GM12878 (cell line): Measurements from ENCODE around the gene ZNF324. TPM values are rescaled to one million over a fixed set of nuclear protein-coding genes. Genes with fewer than 3 reads are reported as not detected.
A peak's percentile ranks its signal among the peaks of the same experiment; 100 is the strongest.

ENCODE experiments used
- CBX3 ChIP-seq: fragments of 200-600 bp; sonication (generic); IDR thresholded peaks from 2 replicates; pipeline ENCODE4 v1.6.1; 2016; ENCODE audit warnings: low read depth, borderline replicate concordance
- ETV6 ChIP-seq, 2 experiments: fragments of 450-650 bp in 1 of 2; IDR thresholded peaks in 1 of 2; conservative IDR thresholded peaks in 1 of 2; 2 replicates each; pipeline ENCODE4 v1.6.1; 2014; ENCODE audit warnings: antibody characterized with exemption in 1 of 2, borderline replicate concordance in 1 of 2, low read depth in 1 of 2, mild to moderate bottlenecking in 1 of 2, moderate library complexity in 1 of 2
- FOXM1 ChIP-seq: IDR thresholded peaks from 2 replicates; pipeline ENCODE4 v1.6.1; 2012; ENCODE audit warnings: low read depth, mild to moderate bottlenecking, inconsistent platforms, low read length, moderate library complexity
- HDGF ChIP-seq: fragments of 450-650 bp; IDR thresholded peaks from 2 replicates; pipeline ENCODE4 v1.6.1; 2016; ENCODE audit warnings: antibody characterized with exemption
- MEF2A ChIP-seq: IDR thresholded peaks from 2 replicates; pipeline ENCODE4 v1.6.1; 2011; ENCODE audit warnings: low read depth, mild to moderate bottlenecking, low read length, moderate library complexity; ENCODE audit not compliant: insufficient read depth
- NR2C2 ChIP-seq: IDR thresholded peaks from 2 replicates; pipeline ENCODE4 v1.6.1; 2011; ENCODE audit warnings: borderline replicate concordance, low read depth; ENCODE audit not compliant: control insufficient read depth, insufficient read length
- POLR2AphosphoS2 ChIP-seq: IDR thresholded peaks from 2 replicates; pipeline ENCODE4 v1.6.1; 2011; ENCODE audit warnings: low read depth, mild to moderate bottlenecking, low read length, improper control_type of control experiment, moderate library complexity
- SMC3 ChIP-seq: IDR thresholded peaks from 2 replicates; pipeline ENCODE4 v1.6.1; 2011; ENCODE audit warnings: low read length, improper control_type of control experiment, borderline replicate concordance
- TBL1XR1 ChIP-seq: IDR thresholded peaks from 2 replicates; pipeline ENCODE4 v1.6.1; 2012; ENCODE audit warnings: low read depth, low read length, improper control_type of control experiment
- ZNF207 ChIP-seq: fragments of 450-650 bp; IDR thresholded peaks from 2 replicates; pipeline ENCODE4 v1.6.1; 2014; ENCODE audit warnings: antibody characterized with exemption, mild to moderate bottlenecking, borderline replicate concordance
- polyA plus RNA-seq, 11 experiments: library from polyadenylated mRNA; depleted of rRNA in 4 of 11; unstranded in 6 of 11; stranded (reverse) in 5 of 11; fragments of >200 nt; fragmentation: Nextera tagmentation in 4 of 11; fragmentation: Illumina TruSeq in 1 of 11; extraction: Ambion mirVana in 4 of 11; extraction: Trizol in 1 of 11; gene quantifications; 1 replicate in 1 of 11; 2 replicates in 10 of 11; pipeline versions ENCODE4 v1.2.1 to v1.2.3, GENCODE V29; 2011 to 2016; ENCODE audit warnings: inconsistent platforms in 2 of 11, missing spikeins in 2 of 11, low read depth in 1 of 11
- total RNA-seq, 4 experiments: library from RNA; depleted of rRNA in 3 of 4; stranded (reverse); fragments of >200 nt in 3 of 4; fragmentation: Illumina TruSeq in 1 of 4; extraction: Trizol in 1 of 4; gene quantifications; 2 replicates each; pipeline versions ENCODE4 v1.2.1 to v1.2.3, GENCODE V29; 2013 to 2021
- TF ChIP-seq, protein P1 (sequence below): fragments of 150-350 bp; IDR thresholded peaks from 2 replicates; pipeline ENCODE4 v1.6.1; 2016; ENCODE audit warnings: low read depth, low read length
- TF ChIP-seq, protein P2 (sequence below): fragments of 450-650 bp; formaldehyde crosslinking; IDR thresholded peaks from 2 replicates; pipeline ENCODE4 v1.5.0; 2022; ENCODE audit warnings: mild to moderate bottlenecking, missing genetic modification characterization
- TF ChIP-seq, protein P3 (sequence below): fragments of 450-650 bp; IDR thresholded peaks from 2 replicates; pipeline ENCODE4 v1.6.1; 2017; ENCODE audit warnings: antibody characterized with exemption, mild to moderate bottlenecking, moderate library complexity
- TF ChIP-seq, protein P4 (sequence below): fragments of 450-650 bp; IDR thresholded peaks from 2 replicates; pipeline ENCODE4 v1.6.1; 2016; ENCODE audit warnings: mild to moderate bottlenecking
- TF ChIP-seq, protein P5 (sequence below): IDR thresholded peaks from 2 replicates; pipeline ENCODE4 v1.6.1; 2012; ENCODE audit warnings: low read depth, low read length, improper control_type of control experiment

ZNF324 gene
- total and polyA plus RNA-seq, 10 of the 15 experiments (the other 5 are each of a cell fraction or from before 2014, with no cell fraction given), result 0.71 to 13.9 (median 7.0) TPM

DNA sequence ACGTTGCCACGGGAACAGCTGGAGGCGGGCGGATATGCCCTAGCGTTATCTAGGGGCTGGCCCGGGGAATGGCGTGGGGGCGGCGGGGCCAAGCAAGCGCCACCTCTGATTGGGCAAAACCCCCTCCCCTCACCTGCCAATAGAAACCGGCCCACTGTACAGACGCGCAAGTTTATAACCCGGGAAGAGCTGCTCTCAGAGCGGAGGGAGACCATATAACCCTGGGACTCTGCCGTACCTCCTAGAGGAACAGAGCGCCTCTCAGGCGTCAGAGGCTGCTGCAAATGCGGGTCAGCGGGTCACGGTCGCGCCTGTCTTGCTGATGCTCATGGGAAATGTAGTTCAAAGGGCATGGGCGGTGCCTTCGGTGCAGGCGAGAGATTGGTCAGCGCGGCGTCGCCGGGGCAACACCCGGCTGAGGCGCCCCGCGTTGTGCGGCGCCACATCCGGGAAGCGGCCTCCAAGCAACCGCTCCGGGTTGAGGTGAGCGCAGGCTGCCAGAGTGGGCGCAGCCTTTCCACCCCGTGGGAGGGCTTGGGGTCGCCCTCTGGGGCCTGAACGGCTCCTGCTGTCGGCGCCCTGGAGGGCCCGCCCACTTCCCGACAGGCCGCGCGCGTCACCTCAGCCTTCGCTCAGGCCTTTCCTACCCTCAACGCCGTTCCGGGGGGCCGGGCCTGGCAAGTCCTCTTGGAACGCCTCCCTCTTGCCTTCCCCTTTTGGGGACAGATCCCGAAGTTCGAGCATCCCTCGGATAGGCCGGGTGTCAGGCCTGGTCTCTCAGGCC is 9.0 kb downstream of the ZNF324 start, which contains the start of gene ZNF446 (continued):
- TF ChIP-seq, protein P1, sequence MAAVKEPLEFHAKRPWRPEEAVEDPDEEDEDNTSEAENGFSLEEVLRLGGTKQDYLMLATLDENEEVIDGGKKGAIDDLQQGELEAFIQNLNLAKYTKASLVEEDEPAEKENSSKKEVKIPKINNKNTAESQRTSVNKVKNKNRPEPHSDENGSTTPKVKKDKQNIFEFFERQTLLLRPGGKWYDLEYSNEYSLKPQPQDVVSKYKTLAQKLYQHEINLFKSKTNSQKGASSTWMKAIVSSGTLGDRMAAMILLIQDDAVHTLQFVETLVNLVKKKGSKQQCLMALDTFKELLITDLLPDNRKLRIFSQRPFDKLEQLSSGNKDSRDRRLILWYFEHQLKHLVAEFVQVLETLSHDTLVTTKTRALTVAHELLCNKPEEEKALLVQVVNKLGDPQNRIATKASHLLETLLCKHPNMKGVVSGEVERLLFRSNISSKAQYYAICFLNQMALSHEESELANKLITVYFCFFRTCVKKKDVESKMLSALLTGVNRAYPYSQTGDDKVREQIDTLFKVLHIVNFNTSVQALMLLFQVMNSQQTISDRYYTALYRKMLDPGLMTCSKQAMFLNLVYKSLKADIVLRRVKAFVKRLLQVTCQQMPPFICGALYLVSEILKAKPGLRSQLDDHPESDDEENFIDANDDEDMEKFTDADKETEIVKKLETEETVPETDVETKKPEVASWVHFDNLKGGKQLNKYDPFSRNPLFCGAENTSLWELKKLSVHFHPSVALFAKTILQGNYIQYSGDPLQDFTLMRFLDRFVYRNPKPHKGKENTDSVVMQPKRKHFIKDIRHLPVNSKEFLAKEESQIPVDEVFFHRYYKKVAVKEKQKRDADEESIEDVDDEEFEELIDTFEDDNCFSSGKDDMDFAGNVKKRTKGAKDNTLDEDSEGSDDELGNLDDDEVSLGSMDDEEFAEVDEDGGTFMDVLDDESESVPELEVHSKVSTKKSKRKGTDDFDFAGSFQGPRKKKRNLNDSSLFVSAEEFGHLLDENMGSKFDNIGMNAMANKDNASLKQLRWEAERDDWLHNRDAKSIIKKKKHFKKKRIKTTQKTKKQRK, result no peak
- TF ChIP-seq, protein P2, sequence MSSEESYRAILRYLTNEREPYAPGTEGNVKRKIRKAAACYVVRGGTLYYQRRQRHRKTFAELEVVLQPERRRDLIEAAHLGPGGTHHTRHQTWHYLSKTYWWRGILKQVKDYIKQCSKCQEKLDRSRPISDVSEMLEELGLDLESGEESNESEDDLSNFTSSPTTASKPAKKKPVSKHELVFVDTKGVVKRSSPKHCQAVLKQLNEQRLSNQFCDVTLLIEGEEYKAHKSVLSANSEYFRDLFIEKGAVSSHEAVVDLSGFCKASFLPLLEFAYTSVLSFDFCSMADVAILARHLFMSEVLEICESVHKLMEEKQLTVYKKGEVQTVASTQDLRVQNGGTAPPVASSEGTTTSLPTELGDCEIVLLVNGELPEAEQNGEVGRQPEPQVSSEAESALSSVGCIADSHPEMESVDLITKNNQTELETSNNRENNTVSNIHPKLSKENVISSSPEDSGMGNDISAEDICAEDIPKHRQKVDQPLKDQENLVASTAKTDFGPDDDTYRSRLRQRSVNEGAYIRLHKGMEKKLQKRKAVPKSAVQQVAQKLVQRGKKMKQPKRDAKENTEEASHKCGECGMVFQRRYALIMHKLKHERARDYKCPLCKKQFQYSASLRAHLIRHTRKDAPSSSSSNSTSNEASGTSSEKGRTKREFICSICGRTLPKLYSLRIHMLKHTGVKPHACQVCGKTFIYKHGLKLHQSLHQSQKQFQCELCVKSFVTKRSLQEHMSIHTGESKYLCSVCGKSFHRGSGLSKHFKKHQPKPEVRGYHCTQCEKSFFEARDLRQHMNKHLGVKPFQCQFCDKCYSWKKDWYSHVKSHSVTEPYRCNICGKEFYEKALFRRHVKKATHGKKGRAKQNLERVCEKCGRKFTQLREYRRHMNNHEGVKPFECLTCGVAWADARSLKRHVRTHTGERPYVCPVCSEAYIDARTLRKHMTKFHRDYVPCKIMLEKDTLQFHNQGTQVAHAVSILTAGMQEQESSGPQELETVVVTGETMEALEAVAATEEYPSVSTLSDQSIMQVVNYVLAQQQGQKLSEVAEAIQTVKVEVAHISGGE (CRISPR knock-in tag), result peak; percentile 31; the same call in 1 of the 2 replicates
- TF ChIP-seq, protein P3, sequence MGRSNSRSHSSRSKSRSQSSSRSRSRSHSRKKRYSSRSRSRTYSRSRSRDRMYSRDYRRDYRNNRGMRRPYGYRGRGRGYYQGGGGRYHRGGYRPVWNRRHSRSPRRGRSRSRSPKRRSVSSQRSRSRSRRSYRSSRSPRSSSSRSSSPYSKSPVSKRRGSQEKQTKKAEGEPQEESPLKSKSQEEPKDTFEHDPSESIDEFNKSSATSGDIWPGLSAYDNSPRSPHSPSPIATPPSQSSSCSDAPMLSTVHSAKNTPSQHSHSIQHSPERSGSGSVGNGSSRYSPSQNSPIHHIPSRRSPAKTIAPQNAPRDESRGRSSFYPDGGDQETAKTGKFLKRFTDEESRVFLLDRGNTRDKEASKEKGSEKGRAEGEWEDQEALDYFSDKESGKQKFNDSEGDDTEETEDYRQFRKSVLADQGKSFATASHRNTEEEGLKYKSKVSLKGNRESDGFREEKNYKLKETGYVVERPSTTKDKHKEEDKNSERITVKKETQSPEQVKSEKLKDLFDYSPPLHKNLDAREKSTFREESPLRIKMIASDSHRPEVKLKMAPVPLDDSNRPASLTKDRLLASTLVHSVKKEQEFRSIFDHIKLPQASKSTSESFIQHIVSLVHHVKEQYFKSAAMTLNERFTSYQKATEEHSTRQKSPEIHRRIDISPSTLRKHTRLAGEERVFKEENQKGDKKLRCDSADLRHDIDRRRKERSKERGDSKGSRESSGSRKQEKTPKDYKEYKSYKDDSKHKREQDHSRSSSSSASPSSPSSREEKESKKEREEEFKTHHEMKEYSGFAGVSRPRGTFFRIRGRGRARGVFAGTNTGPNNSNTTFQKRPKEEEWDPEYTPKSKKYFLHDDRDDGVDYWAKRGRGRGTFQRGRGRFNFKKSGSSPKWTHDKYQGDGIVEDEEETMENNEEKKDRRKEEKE, result no peak
- TF ChIP-seq ETV6 (conservative IDR thresholded peaks at IDR 0.05 in 1 of 2, IDR thresholded peaks at IDR 0.05 in 1 of 2; ENCODE audit: borderline replicate concordance in 1 of 2, low read depth in 1 of 2) (0 out of 4 replicates have a peak, but pooled peaks of 1 of the 2 experiments have one; percentile 25), ZNF207 (peak; percentile 63; the same call in 1 of the 2 replicates), NR2C2 (peak; percentile 83), CBX3 (no peak), MEF2A (0 out of 2 replicates have a peak, but pooled peaks have one; percentile 6), SMC3 (no peak), POLR2AphosphoS2 (peak; percentile 79), FOXM1 (0 out of 2 replicates have a peak, but pooled peaks have one; percentile 29), TBL1XR1 (peak; percentile 56; the same call in 1 of the 2 replicates), HDGF (no peak; the same call in 1 of the 2 replicates)
- TF ChIP-seq, protein P4, sequence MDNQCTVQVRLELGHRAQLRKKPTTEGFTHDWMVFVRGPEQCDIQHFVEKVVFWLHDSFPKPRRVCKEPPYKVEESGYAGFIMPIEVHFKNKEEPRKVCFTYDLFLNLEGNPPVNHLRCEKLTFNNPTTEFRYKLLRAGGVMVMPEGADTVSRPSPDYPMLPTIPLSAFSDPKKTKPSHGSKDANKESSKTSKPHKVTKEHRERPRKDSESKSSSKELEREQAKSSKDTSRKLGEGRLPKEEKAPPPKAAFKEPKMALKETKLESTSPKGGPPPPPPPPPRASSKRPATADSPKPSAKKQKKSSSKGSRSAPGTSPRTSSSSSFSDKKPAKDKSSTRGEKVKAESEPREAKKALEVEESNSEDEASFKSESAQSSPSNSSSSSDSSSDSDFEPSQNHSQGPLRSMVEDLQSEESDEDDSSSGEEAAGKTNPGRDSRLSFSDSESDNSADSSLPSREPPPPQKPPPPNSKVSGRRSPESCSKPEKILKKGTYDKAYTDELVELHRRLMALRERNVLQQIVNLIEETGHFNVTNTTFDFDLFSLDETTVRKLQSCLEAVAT, result peak; percentile 16; the same call in 1 of the 2 replicates
- TF ChIP-seq, protein P5, sequence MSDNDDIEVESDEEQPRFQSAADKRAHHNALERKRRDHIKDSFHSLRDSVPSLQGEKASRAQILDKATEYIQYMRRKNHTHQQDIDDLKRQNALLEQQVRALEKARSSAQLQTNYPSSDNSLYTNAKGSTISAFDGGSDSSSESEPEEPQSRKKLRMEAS, result peak; percentile 56; the same call in 1 of the 2 replicates
